SU-DHL-6 (cell line): ENCODE measurements around the gene FAM240A.

ENCODE experiments used
- CTCF ChIP-seq: fragments of 200-600 bp; sonication (generic); IDR thresholded peaks from one replicate; pipeline ENCODE4 v1.5.1; 2017; ENCODE audit warnings: antibody characterized with exemption, mild to moderate bottlenecking, low read length, moderate library complexity; ENCODE audit not compliant: insufficient read depth, poor library complexity, severe bottlenecking
- EZH2phosphoT487 ChIP-seq: fragments of 200-600 bp; sonication (generic), shearing (Covaris generic); conservative IDR thresholded peaks from 2 replicates; pipeline ENCODE4 v1.6.1; 2018; ENCODE audit warnings: mild to moderate bottlenecking, antibody characterized with exemption, low read length, moderate library complexity, mixed read lengths

DNA sequence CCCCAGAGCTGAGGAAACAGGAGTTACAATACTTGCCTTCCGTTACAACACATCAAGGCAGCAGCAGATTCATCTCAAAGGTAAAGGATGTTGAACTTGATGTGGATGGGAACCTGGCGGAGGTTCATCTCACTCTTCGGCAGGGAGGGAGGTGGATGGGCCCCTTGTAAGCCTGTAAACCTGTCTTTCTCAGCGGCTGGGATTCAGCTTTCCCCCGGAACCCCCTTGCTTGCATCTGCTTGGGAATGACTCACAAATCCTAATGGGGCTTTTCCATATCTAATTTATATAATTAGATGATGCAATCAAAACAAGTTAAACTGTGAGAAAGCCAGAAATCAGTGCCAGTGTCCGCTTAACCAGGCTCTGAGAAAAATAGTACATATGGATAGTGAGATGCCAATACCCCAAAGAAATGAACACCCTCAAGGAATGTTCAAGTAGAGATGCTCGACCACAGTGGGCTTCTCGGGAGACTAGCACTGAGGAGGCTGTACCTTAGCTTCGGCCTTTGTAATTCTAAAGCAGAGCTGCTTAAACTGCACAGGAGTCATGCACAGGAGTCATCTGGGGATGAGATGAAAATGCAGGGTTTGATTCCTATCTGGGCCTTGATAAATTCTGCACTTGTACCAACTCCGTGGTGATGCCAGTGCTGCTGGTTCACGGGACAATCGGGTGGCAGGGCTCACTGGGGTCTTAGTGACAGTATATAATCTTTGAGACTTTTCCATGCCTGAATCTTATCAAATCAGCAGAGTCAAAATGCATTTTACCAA, 2.2 kb upstream of the FAM240A start:
- TF ChIP-seq CTCF (no peak), EZH2phosphoT487 (no peak)
